MM.1S (cell line): ENCODE results near the gene NLRP14.

ENCODE experiments used
- DNase-seq: peaks from one replicate; pipeline ENCODE4 v3.0.0-alpha.2; 2015
- H2AFZ ChIP-seq: fragments of 300-600 bp; sonication (generic); 2 replicates; pipeline ENCODE4 v1.6.0; 2016; ENCODE audit warnings: antibody characterized with exemption, low read length
- H3F3A ChIP-seq: fragments of 300-600 bp; sonication (generic); 2 replicates; pipeline ENCODE4 v1.6.1; 2016; ENCODE audit warnings: mild to moderate bottlenecking, antibody characterized with exemption, low read length, moderate library complexity, mixed read lengths; ENCODE audit not compliant: insufficient read depth
- H3K27ac ChIP-seq: fragments of 300-600 bp; sonication (generic); 2 replicates; pipeline ENCODE4 v1.5.1; 2016; ENCODE audit warnings: mild to moderate bottlenecking, low read length
- H3K27me3 ChIP-seq: fragments of 300-600 bp; sonication (generic); replicated peaks from 2 replicates; pipeline ENCODE4 v1.6.0; 2016; ENCODE audit warnings: low read length; ENCODE audit not compliant: insufficient read depth
- H3K36me3 ChIP-seq: fragments of 300-600 bp; sonication (generic); replicated peaks from 2 replicates; pipeline ENCODE4 v1.6.1; 2016; ENCODE audit warnings: mild to moderate bottlenecking, low read length, mixed read lengths; ENCODE audit not compliant: insufficient read depth
- H3K4me1 ChIP-seq: fragments of 300-600 bp; sonication (generic); 2 replicates; pipeline ENCODE4 v1.6.1; 2016; ENCODE audit warnings: low read length, mixed read lengths
- H3K4me2 ChIP-seq: fragments of 300-600 bp; sonication (generic); 2 replicates; pipeline ENCODE4 v1.6.0; 2016; ENCODE audit warnings: low read depth, low read length
- H3K4me3 ChIP-seq: fragments of 300-600 bp; sonication (generic); 2 replicates; pipeline ENCODE4 v1.5.1; 2016; ENCODE audit warnings: low read length, mixed read lengths
- H3K79me2 ChIP-seq: fragments of 300-600 bp; sonication (generic); 2 replicates; pipeline ENCODE4 v1.6.1; 2016; ENCODE audit warnings: mixed run types, low read length, mixed read lengths
- H3K9ac ChIP-seq: fragments of 300-600 bp; sonication (generic); 2 replicates; pipeline ENCODE4 v1.6.1; 2016; ENCODE audit warnings: low read length, mixed read lengths
- H3K9me2 ChIP-seq: fragments of 300-600 bp; sonication (generic); replicated peaks from 2 replicates; pipeline ENCODE4 v1.6.1; 2016; ENCODE audit warnings: mild to moderate bottlenecking, low read length, mixed read lengths; ENCODE audit not compliant: insufficient read depth
- H3K9me3 ChIP-seq: fragments of 300-600 bp; sonication (generic); replicated peaks from 2 replicates; pipeline ENCODE4 v1.6.1; 2016; ENCODE audit warnings: mild to moderate bottlenecking, low read length, mixed read lengths; ENCODE audit not compliant: insufficient read depth
- H4K20me1 ChIP-seq: fragments of 300-600 bp; sonication (generic); 2 replicates; pipeline ENCODE4 v1.6.1; 2016; ENCODE audit warnings: mild to moderate bottlenecking, low read length, moderate library complexity, mixed read lengths; ENCODE audit not compliant: insufficient read depth
- CTCF ChIP-seq: fragments of 300-600 bp; sonication (generic); IDR thresholded peaks from 2 replicates; pipeline ENCODE4 v1.5.1; 2016; ENCODE audit warnings: antibody characterized with exemption, low read length, mixed read lengths
- EZH2 ChIP-seq: fragments of 300-600 bp; sonication (generic); optimal IDR thresholded peaks from 2 replicates; pipeline ENCODE3; 2017; ENCODE audit warnings: low read depth, mild to moderate bottlenecking, antibody characterized with exemption, low read length, mixed read lengths
- EZH2phosphoT487 ChIP-seq: fragments of 300-600 bp; sonication (generic); IDR thresholded peaks from 2 replicates; pipeline ENCODE4 v1.6.1; 2018; ENCODE audit warnings: antibody characterized with exemption, low read length

The NLRP14 gene

GRCh38 chr11:7080900-7081299, 60.6 kb downstream of the NLRP14 start:
- Histone ChIP-seq H4K20me1 (no peaks in the 10 kb centered on the region), H3K4me1 (no peaks in the 10 kb centered on the region), H3K79me2 (no peaks in the 10 kb centered on the region), H3K9ac (no peak overlapping the region), H3K4me2 (no peak overlapping the region), H3K9me3 (no peaks in the 10 kb centered on the region), H2AFZ (no peak overlapping the region), H3F3A (no peaks in the 10 kb centered on the region), H3K36me3 (no peaks in the 10 kb centered on the region), H3K27me3 (no peaks in the 10 kb centered on the region), H3K9me2 (no peaks in the 10 kb centered on the region), H3K27ac (no peak overlapping the region), H3K4me3 (no peak overlapping the region)
- DNase-seq: no peak
- no peak for TF ChIP-seq EZH2phosphoT487

GRCh38 chr11:7081441-7081840, 61.2 kb downstream of the NLRP14 start:
- no peaks in the 10 kb centered on the region for H3F3A ChIP-seq
- no peak overlapping the region for H3K4me3 ChIP-seq
- H3K27me3 ChIP-seq: no peaks in the 10 kb centered on the region
- H3K4me1 ChIP-seq: no peaks in the 10 kb centered on the region
- no peak overlapping the region for H3K9ac ChIP-seq
- TF ChIP-seq EZH2phosphoT487 (no peak), EZH2 (no peak), CTCF (no peak)
- no peaks in the 10 kb centered on the region for H3K79me2 ChIP-seq
- no peak overlapping the region for H3K27ac ChIP-seq
- no peaks in the 10 kb centered on the region for H3K36me3 ChIP-seq
- DNase-seq: no peak
- H3K9me2 ChIP-seq: no peaks in the 10 kb centered on the region
- H3K9me3 ChIP-seq: no peaks in the 10 kb centered on the region
- no peak overlapping the region for H2AFZ ChIP-seq
- H3K4me2 ChIP-seq: no peak overlapping the region
- no peaks in the 10 kb centered on the region for H4K20me1 ChIP-seq

- no peak within 1 kb of the TSS for H3K4me2 ChIP-seq
- DNase-seq: no peak
- H3K9me2 ChIP-seq: no peaks in the 10 kb centered on the region
- H3K9me3 ChIP-seq: no peaks in the 10 kb centered on the region
- no peak within 1 kb of the TSS for H2AFZ ChIP-seq
- H3K79me2 ChIP-seq: no peaks in the 10 kb centered on the region
- no peaks in the 10 kb centered on the region for H3K4me1 ChIP-seq
- H3K4me3 ChIP-seq: no peak within 1 kb of the TSS
- no peak within 1 kb of the TSS for H3K27ac ChIP-seq
- no peaks in the 10 kb centered on the region for H3F3A ChIP-seq
- no peaks in the 10 kb centered on the region for H3K36me3 ChIP-seq
- no peak within 1 kb of the TSS for H3K9ac ChIP-seq
- H4K20me1 ChIP-seq: no peaks in the 10 kb centered on the region; the same call in 1 of the 2 replicates
- no peaks in the 10 kb centered on the region for H3K27me3 ChIP-seq
- no peak for TF ChIP-seq CTCF
- no peak for TF ChIP-seq EZH2phosphoT487
- TF ChIP-seq EZH2: no peak
Measured at GRCh38 chr11:7088921-7089320, 68.6 kb downstream of the NLRP14 start, which contains the start of gene RBMXL2. TSS of gene RBMXL2 (plus strand) at chr11:7088998. CDS start at chr11:7089121, 123 bp downstream.

- DNase-seq: no peak
- TF ChIP-seq EZH2phosphoT487 (no peak), EZH2 (no peak), CTCF (no peak)
- no peaks in the 10 kb centered on the region; the same call in 1 of the 2 replicates for H4K20me1 ChIP-seq
Measured at GRCh38 chr11:7089328-7090251, 69.3 kb downstream of the NLRP14 start.

More at GRCh38 chr11:7089328-7090251, 69.3 kb downstream of the NLRP14 start:
- H3K27me3 ChIP-seq: no peaks in the 10 kb centered on the region
- no peaks in the 10 kb centered on the region for H3K36me3 ChIP-seq
- no peak overlapping the region for H2AFZ ChIP-seq
- H3K4me3 ChIP-seq: no peak overlapping the region
- no peaks in the 10 kb centered on the region for H3K9me3 ChIP-seq
- no peaks in the 10 kb centered on the region for H3K79me2 ChIP-seq
- H3K4me2 ChIP-seq: no peak overlapping the region
- H3K27ac ChIP-seq: no peak overlapping the region
- no peak overlapping the region for H3K9ac ChIP-seq
- H3F3A ChIP-seq: no peaks in the 10 kb centered on the region
- H3K9me2 ChIP-seq: no peaks in the 10 kb centered on the region
- no peaks in the 10 kb centered on the region for H3K4me1 ChIP-seq
